ENCODE measurements around the gene PXYLP1. TPM values are rescaled to one million over a fixed set of nuclear protein-coding genes. Genes with fewer than 3 reads are reported as not detected.

Gene PXYLP1
- total and polyA plus RNA-seq, 9 of the 15 experiments (the other 6 are each of a cell fraction or from before 2014, with no cell fraction given) = 0.80 to 2.9 (median 1.3) TPM

GRCh38 chr3:141332416-141332815 is 100.8 kb downstream of the PXYLP1 start:
- in situ Hi-C loops (cut with MboI) = no loop called here
- ChIA-PET CTCF (ENCODE audit: low intra/inter-chr PET ratio) (no interaction called here), POLR2A (interaction anchor here (0.7 to 1.8 kb wide), 6 partner anchors 9 to 28 kb away, joined by 3 to 8 read pairs (median 3); no protein-coding TSS in a partner anchor)
- Histone ChIP-seq H3K27me3 (ENCODE audit: control insufficient read depth in 2 of 2, insufficient read depth in 2 of 2, low read length in 2 of 2) (no peaks in the 10 kb centered on the region), H3K9me1 (ENCODE audit: control insufficient read depth, insufficient read depth, low read length) (no peaks in the 10 kb centered on the region), H3K4me1 (replicated peaks in 1 of 2; ENCODE audit: control insufficient read depth in 2 of 2, insufficient read depth in 2 of 2, low read length in 2 of 2) (peaks cover 13 to 61% of the 10 kb centered on the region in 2 experiments), H3K4me3 (no peak overlapping the region), H3K36me3 (ENCODE audit: control insufficient read depth, insufficient read depth, low read length) (no peaks in the 10 kb centered on the region), H3K79me2 (ENCODE audit: control insufficient read depth, insufficient read depth, low read length) (no peaks in the 10 kb centered on the region), H3K9ac (ENCODE audit: insufficient read depth in 1 of 2, low read depth in 2 of 2, low read length in 2 of 2) (peak overlapping the region in 1 of 2 experiments; percentile 44; a peak in 1 of 4 replicates), H4K20me1 (replicated peaks; ENCODE audit: control insufficient read depth, insufficient read depth, low read length) (no peaks in the 10 kb centered on the region), H3K9me3 (replicated peaks; ENCODE audit: control insufficient read depth, insufficient read depth, low read depth, low read length) (no peaks in the 10 kb centered on the region), H3K4me2 (ENCODE audit: insufficient read depth, low read length) (peak overlapping the region; percentile 2), H2AFZ (ENCODE audit: low read depth, low read length) (peak overlapping the region; percentile 93), H3K27ac (ENCODE audit: extremely low read depth, low read depth, low read length) (peak overlapping the region; percentile 75)
- DNase-seq (ENCODE audit: extremely low read depth in 1 of 4, low spot score in 3 of 4) (no peak), ATAC-seq (no peak), FAIRE-seq (no peak)
- 48% methylated on average over 5 of the region's 5 CpGs for WGBS (ENCODE audit: insufficient coverage, low coverage, missing lambda C conversion rate)
- intact Hi-C loops (cut with micrococcal nuclease) = no loop called here
- no TSS peak for BruUV-seq (replicated peaks)
- TF ChIP-seq RB1 (IDR thresholded peaks at IDR 0.05; ENCODE audit: low read depth) (no peak), KLF10 (CRISPR knock-in tag; IDR thresholded peaks at IDR 0.05) (no peak), THRAP3 (IDR thresholded peaks at IDR 0.05; ENCODE audit: borderline replicate concordance) (no peak), ESRRB (CRISPR knock-in tag; IDR thresholded peaks at IDR 0.05; ENCODE audit: borderline replicate concordance) (no peak), CGGBP1 (CRISPR knock-in tag; IDR thresholded peaks at IDR 0.05) (no peak), MTA3 (IDR thresholded peaks at IDR 0.05; ENCODE audit: borderline replicate concordance) (no peak), ZNF121 (CRISPR knock-in tag; conservative IDR thresholded peaks at IDR 0.05) (no peak), FOSL1 (tag; conservative IDR thresholded peaks at IDR 0.05) (no peak)
- TF ChIP-seq, protein P1, sequence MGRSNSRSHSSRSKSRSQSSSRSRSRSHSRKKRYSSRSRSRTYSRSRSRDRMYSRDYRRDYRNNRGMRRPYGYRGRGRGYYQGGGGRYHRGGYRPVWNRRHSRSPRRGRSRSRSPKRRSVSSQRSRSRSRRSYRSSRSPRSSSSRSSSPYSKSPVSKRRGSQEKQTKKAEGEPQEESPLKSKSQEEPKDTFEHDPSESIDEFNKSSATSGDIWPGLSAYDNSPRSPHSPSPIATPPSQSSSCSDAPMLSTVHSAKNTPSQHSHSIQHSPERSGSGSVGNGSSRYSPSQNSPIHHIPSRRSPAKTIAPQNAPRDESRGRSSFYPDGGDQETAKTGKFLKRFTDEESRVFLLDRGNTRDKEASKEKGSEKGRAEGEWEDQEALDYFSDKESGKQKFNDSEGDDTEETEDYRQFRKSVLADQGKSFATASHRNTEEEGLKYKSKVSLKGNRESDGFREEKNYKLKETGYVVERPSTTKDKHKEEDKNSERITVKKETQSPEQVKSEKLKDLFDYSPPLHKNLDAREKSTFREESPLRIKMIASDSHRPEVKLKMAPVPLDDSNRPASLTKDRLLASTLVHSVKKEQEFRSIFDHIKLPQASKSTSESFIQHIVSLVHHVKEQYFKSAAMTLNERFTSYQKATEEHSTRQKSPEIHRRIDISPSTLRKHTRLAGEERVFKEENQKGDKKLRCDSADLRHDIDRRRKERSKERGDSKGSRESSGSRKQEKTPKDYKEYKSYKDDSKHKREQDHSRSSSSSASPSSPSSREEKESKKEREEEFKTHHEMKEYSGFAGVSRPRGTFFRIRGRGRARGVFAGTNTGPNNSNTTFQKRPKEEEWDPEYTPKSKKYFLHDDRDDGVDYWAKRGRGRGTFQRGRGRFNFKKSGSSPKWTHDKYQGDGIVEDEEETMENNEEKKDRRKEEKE (IDR thresholded peaks at IDR 0.05; ENCODE audit: borderline replicate concordance in 1 of 2, control insufficient read depth in 1 of 2, low read depth in 2 of 2, low read length in 1 of 2) = no peak
- TF ChIP-seq, protein P2, sequence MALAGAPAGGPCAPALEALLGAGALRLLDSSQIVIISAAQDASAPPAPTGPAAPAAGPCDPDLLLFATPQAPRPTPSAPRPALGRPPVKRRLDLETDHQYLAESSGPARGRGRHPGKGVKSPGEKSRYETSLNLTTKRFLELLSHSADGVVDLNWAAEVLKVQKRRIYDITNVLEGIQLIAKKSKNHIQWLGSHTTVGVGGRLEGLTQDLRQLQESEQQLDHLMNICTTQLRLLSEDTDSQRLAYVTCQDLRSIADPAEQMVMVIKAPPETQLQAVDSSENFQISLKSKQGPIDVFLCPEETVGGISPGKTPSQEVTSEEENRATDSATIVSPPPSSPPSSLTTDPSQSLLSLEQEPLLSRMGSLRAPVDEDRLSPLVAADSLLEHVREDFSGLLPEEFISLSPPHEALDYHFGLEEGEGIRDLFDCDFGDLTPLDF (CRISPR knock-in tag; IDR thresholded peaks at IDR 0.05) = no peak
- TF ChIP-seq, protein P3, sequence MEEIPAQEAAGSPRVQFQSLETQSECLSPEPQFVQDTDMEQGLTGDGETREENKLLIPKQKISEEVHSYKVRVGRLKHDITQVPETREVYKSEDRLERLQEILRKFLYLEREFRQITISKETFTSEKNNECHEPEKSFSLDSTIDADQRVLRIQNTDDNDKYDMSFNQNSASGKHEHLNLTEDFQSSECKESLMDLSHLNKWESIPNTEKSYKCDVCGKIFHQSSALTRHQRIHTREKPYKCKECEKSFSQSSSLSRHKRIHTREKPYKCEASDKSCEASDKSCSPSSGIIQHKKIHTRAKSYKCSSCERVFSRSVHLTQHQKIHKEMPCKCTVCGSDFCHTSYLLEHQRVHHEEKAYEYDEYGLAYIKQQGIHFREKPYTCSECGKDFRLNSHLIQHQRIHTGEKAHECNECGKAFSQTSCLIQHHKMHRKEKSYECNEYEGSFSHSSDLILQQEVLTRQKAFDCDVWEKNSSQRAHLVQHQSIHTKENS (CRISPR knock-in tag; IDR thresholded peaks at IDR 0.05) = no peak

All from K562 (cell line).